ENCODE data around the gene OPRPN.

The OPRPN gene

DNA sequence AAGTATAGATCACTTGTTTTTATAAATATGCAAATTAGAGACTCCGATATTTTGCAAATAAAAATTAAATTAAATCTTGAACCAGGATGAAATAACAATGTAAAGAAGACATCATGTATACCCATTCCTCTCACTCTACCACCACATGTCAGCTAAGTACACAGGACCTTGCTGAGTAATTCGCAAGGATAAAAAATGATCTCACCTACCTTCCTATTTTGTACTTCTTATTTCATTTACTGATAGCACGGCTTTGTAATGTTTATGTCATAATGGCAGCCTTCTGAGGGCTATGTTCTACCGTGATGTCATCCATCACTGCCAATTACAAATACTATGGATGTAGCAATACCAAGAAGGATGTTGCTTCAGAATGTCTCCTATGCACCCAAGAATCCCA is 25.8 kb upstream of the OPRPN start:
- H3K4me3 ChIP-seq (ENCODE audit: low read depth, low read length): no peak overlapping the region
- no peak for DNase-seq (ENCODE audit: low read depth)
- TF ChIP-seq, protein P1, sequence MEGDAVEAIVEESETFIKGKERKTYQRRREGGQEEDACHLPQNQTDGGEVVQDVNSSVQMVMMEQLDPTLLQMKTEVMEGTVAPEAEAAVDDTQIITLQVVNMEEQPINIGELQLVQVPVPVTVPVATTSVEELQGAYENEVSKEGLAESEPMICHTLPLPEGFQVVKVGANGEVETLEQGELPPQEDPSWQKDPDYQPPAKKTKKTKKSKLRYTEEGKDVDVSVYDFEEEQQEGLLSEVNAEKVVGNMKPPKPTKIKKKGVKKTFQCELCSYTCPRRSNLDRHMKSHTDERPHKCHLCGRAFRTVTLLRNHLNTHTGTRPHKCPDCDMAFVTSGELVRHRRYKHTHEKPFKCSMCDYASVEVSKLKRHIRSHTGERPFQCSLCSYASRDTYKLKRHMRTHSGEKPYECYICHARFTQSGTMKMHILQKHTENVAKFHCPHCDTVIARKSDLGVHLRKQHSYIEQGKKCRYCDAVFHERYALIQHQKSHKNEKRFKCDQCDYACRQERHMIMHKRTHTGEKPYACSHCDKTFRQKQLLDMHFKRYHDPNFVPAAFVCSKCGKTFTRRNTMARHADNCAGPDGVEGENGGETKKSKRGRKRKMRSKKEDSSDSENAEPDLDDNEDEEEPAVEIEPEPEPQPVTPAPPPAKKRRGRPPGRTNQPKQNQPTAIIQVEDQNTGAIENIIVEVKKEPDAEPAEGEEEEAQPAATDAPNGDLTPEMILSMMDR (IDR thresholded peaks at IDR 0.05; ENCODE audit: low read depth, low read length, missing control alignments): no peak

DNA sequence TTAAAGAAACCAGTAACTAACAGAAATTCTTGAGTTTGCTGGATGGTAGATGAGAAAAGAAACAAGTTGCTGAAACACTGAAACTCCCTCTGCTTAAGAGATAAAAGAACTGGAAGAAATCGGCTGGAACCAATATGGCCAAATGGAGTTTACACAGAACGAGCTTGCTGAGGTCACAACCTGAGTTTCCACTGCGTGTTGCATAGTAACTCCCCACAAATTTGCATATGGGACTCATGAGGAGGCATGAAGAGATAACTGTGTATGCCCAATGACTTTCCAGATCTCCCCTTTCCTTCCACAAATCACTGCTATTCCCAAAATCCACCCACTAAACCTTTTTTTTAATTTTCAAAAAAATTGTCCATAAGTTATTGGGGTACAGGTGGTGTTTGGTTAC is 25.0 kb upstream of the OPRPN start:
- H3K4me3 ChIP-seq (ENCODE audit: low read depth, low read length): no peak overlapping the region
- TF ChIP-seq, protein P1 (IDR thresholded peaks at IDR 0.05; ENCODE audit: low read depth, low read length, missing control alignments): no peak
- no peak for DNase-seq (ENCODE audit: low read depth)

DNA sequence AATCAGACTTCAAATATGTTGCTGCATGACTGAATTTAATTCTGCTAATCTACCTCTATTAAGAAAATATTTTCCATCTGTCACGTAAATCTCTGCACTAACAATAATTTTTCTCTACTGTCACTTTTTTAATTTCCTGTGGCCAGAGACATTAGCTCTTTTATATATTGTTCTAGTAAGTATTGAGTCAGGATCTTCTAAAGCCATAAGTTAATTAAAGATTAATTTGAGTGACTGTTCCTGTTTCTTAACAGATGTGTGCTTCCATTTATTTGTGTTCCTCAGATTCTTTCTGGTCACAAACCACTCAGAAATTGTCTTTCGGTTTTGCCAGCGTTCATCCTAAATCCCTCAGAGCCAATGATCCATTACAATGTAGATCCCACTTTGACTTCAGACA is 17.2 kb upstream of the OPRPN start:
- DNase-seq (ENCODE audit: low read depth): no peak
- TF ChIP-seq, protein P1 (IDR thresholded peaks at IDR 0.05; ENCODE audit: low read depth, low read length, missing control alignments): no peak
- H3K4me3 ChIP-seq (ENCODE audit: low read depth, low read length): no peak overlapping the region

DNA sequence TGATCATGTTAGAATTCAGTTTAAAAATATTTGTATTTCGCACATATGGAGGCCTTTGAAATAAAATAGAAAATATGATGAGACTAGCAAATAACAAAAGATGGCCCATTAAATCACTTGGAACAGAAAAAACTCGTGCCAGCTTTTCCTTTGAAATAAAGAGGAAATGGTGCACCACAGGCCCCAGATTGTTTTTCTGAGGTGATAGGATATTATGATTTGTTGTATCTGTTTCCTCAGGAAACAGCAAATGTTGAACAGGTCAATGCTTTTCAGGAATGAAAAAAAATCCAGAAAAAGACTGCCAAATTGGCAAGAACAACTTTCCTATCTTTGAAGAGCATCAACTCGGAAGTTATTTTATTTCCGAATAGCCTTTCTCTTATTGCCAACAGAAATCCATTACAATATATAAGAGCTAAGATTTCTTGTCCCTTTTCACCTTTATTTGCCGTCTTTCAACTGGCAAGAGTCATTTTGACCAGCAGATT is 15.0 kb upstream of the OPRPN start, which contains the start of gene SMR3B:
Gene SMR3B, plus strand, starts transcription at position 441 of the 491 bp plus-strand sequence. CDS start 1,380 bp downstream, outside the sequence.
- TF ChIP-seq, protein P1 (IDR thresholded peaks at IDR 0.05; ENCODE audit: low read depth, low read length, missing control alignments): no peak
- no peak within 1 kb of the TSS for H3K4me3 ChIP-seq (ENCODE audit: low read depth, low read length)
- DNase-seq (ENCODE audit: low read depth): no peak

DNA sequence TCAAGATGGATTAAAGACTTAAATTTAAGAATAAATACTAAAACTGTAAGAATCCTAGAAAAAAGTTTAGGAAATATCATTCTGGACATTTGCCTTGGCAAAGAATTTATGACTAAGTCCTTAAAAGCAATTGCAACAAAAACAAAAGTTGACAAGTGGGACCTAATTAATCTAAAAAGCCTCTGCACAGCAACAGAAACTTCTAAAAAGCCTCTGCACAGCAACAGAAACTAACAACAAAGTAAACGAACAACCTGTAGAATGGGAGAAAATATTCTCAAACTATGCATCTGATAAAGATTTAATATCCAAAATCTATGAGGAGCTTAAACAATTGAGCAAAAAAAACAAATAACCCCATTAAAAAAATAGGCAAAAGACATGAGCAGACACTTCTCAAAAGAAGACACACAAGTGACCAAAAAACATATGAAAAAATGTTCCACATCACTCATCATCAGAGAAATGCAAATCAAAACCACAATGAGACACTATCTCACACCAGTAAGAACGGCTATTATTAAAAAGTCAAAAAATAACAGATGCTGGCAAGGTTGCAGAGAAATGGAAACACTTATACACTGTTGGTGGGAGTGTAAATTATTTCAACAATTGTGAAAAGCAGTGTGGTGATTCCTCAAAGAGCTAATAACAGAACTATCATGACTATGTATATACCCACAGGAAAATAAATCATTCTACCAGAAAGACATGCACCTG is 5.5 kb upstream of the OPRPN start:
- TF ChIP-seq, protein P1 (IDR thresholded peaks at IDR 0.05; ENCODE audit: low read depth, low read length, missing control alignments): no peak

DNA sequence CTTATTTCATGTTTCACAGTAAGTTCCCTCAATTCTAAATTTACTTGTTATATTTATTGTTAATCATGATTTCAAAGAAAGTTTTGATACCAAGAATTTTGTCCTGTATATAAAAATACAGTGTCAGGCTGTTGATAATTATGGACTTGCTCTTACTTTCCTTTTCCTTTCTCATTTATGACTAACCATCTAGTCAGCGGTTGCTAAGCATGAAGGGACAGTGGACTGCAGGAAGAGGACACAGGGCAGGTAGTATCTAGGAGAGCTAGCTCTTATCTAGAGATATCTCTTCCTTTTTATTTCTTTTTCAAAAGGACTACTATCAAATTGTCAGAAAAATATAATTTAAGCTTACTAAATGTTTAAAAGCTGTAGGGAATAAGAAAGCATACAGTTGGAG is 1.6 kb downstream of the OPRPN start:
- TF ChIP-seq, protein P1 (IDR thresholded peaks at IDR 0.05; ENCODE audit: low read depth, low read length, missing control alignments): no peak
- no peak for DNase-seq (ENCODE audit: low read depth)
- H3K4me3 ChIP-seq (ENCODE audit: low read depth, low read length): no peak overlapping the region

More for the DNA sequence above, 5.5 kb upstream of the OPRPN start:
- DNase-seq (ENCODE audit: low read depth): no peak
- no peak overlapping the region for H3K4me3 ChIP-seq (ENCODE audit: low read depth, low read length)

DNA sequence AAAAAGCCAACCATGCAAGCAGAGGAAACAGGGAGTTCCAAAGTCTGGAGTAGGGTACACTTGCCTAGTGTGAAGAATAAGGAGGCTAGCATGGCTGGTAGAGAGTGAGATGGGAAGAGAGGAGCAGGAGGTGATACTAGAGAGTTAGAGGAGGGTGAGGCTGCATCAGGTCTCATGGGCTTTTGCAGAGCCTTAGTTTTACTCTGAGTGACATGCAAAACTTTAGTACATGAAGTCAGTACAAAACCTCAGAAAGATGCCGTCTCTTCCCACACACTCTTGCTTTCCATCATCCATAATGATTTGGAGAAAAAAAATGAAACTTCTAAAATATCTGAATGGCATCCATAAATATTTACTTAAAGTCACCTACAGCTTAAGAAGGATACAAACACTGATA is 5.0 kb downstream of the OPRPN start:
- no peak overlapping the region for H3K4me3 ChIP-seq (ENCODE audit: low read depth, low read length)
- TF ChIP-seq, protein P1 (IDR thresholded peaks at IDR 0.05; ENCODE audit: low read depth, low read length, missing control alignments): no peak
- DNase-seq (ENCODE audit: low read depth): no peak
